Adrenal gland (tissue), 5 donors: ENCODE measurements around the gene S100A11.

Experiments
- POLR2A ChIP-seq, 2 donors: fragments of 450-650 bp; IDR thresholded peaks; one replicate each; pipeline ENCODE4 v1.6.1; 2017; ENCODE audit warnings: antibody characterized with exemption in 2 of 2, mild to moderate bottlenecking in 2 of 2, moderate library complexity in 1 of 2
- TF ChIP-seq, protein P1 (sequence below), 6 experiments: fragments of 450-650 bp in 4 of 6; fragments of 200-600 bp in 2 of 6; sonication (generic) in 1 of 6; IDR thresholded peaks; 1 replicate in 5 of 6; 2 replicates in 1 of 6; pipeline versions ENCODE4 v1.5.1 to v1.8.0; 2016 to 2021; ENCODE audit warnings: antibody characterized with exemption in 6 of 6, mild to moderate bottlenecking in 2 of 6, moderate library complexity in 1 of 6
- donor health status: DM: no; HTN: no; CAD: no.

- TF ChIP-seq, protein P1, sequence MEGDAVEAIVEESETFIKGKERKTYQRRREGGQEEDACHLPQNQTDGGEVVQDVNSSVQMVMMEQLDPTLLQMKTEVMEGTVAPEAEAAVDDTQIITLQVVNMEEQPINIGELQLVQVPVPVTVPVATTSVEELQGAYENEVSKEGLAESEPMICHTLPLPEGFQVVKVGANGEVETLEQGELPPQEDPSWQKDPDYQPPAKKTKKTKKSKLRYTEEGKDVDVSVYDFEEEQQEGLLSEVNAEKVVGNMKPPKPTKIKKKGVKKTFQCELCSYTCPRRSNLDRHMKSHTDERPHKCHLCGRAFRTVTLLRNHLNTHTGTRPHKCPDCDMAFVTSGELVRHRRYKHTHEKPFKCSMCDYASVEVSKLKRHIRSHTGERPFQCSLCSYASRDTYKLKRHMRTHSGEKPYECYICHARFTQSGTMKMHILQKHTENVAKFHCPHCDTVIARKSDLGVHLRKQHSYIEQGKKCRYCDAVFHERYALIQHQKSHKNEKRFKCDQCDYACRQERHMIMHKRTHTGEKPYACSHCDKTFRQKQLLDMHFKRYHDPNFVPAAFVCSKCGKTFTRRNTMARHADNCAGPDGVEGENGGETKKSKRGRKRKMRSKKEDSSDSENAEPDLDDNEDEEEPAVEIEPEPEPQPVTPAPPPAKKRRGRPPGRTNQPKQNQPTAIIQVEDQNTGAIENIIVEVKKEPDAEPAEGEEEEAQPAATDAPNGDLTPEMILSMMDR (IDR thresholded peaks at IDR 0.05) = no peak
- TF ChIP-seq POLR2A (IDR thresholded peaks at IDR 0.05) = no peak
Measured at GRCh38 chr1:152014943-152015342, 21.9 kb downstream of the S100A11 start.
